Natural killer cell (primary cell): ENCODE measurements around the gene TMC8. TPM values are rescaled to one million over a fixed set of nuclear protein-coding genes. Genes with fewer than 3 reads are reported as not detected.

Source experiments
- ATAC-seq, 3 donors: fragments of 150-1000 bp in 2 of 3; fragments of 200-7000 bp in 1 of 3; cut with Tn5 transposase; 1 replicate in 1 of 3; 2 replicates in 2 of 3; pipeline ENCODE4 v1.10.0; 2021; ENCODE audit warnings: mild to moderate bottlenecking in 2 of 3, moderate library complexity in 2 of 3
- DNase-seq, 2 donors: peaks; one replicate each; pipeline versions ENCODE4 v3.0.0 to v3.0.0-alpha.2; 2013 to 2021; ENCODE audit warnings: mixed read lengths in 1 of 2
- H3K27ac ChIP-seq: one replicate; pipeline ENCODE4 v1.5.1; 2013; ENCODE audit warnings: mild to moderate bottlenecking, low read length
- H3K27me3 ChIP-seq: one replicate; pipeline ENCODE4 v1.6.1; 2013; ENCODE audit warnings: low read length; ENCODE audit not compliant: control insufficient read depth, insufficient read depth
- H3K36me3 ChIP-seq: one replicate; pipeline ENCODE4 v1.6.1; 2013; ENCODE audit warnings: low read length; ENCODE audit not compliant: control insufficient read depth, insufficient read depth
- H3K4me1 ChIP-seq: one replicate; pipeline ENCODE4 v1.6.1; 2013; ENCODE audit warnings: low read length; ENCODE audit not compliant: control insufficient read depth, insufficient read depth
- H3K4me3 ChIP-seq: one replicate; pipeline ENCODE4 v1.5.1; 2013; ENCODE audit warnings: low read length
- H3K9me3 ChIP-seq: one replicate; pipeline ENCODE4 v1.6.1; 2013; ENCODE audit warnings: low read length; ENCODE audit not compliant: control insufficient read depth, insufficient read depth
- H3K27ac Mint-ChIP-seq, 2 donors: one replicate each; pipeline ENCODE4 v1.8.0; 2022; ENCODE audit warnings: mild to moderate bottlenecking in 2 of 2, mixed read lengths in 2 of 2, moderate library complexity in 1 of 2
- H3K27me3 Mint-ChIP-seq, 2 donors: one replicate each; pipeline ENCODE4 v1.8.0; 2022; ENCODE audit warnings: low read depth in 2 of 2, mixed read lengths in 2 of 2
- H3K36me3 Mint-ChIP-seq: one replicate; pipeline ENCODE4 v1.8.0; 2022; ENCODE audit warnings: mixed read lengths
- H3K4me1 Mint-ChIP-seq, 2 donors: one replicate each; pipeline ENCODE4 v1.8.0; 2022; ENCODE audit warnings: mixed read lengths in 2 of 2
- H3K4me3 Mint-ChIP-seq: one replicate; pipeline ENCODE4 v1.8.0; 2022; ENCODE audit warnings: mild to moderate bottlenecking, moderate library complexity, mixed read lengths
- H3K9me3 Mint-ChIP-seq, 2 donors: one replicate each; pipeline ENCODE4 v1.8.0; 2022; ENCODE audit warnings: mixed read lengths in 2 of 2
- CTCF ChIP-seq: fragments of 200-600 bp; IDR thresholded peaks from one replicate; pipeline ENCODE4 v1.8.0; 2022; ENCODE audit warnings: antibody characterized with exemption
- WGBS: methylation state at CpG from one replicate; pipeline ENCODE4 v1.1.7; 2013; ENCODE audit warnings: missing lambda C conversion rate; ENCODE audit not compliant: insufficient coverage; 5-methylcytosine and 5-hydroxymethylcytosine counted together
- intact Hi-C: fragments of 100-400 bp; cut with micrococcal nuclease; formaldehyde crosslinking; loops from one replicate; pipeline ENCODE4 v1.14.2; 2022
- total RNA-seq, 4 donors: library from RNA; stranded (reverse); fragments of 120-200 nt in 1 of 4; gene quantifications; one replicate each; pipeline versions ENCODE4 v1.2.3 to v1.2.4, GENCODE V29; 2013 to 2022

Gene TMC8
- total RNA-seq, 3 donors from 2014 or later (not counting 1 experiment from before 2014, with no cell fraction given): 401 to 551 (median 435) TPM

GRCh38 chr17:78124081-78124835, 6.3 kb upstream of the TMC8 start:
- Histone ChIP-seq H3K4me1 (peaks cover 87% of the 10 kb centered on the region), H3K27ac (peak overlapping the region; percentile 51), H3K9me3 (no peaks in the 10 kb centered on the region), H3K27me3 (no peaks in the 10 kb centered on the region), H3K4me3 (no peak overlapping the region), H3K36me3 (peaks cover 73% of the 10 kb centered on the region)
- 27% methylated on average over 30 of the region's 30 CpGs for WGBS
- H3K27me3 Mint-ChIP-seq: no peaks in the 10 kb centered on the region
- peaks cover 39 to 67% of the 10 kb centered on the region in 2 donors for H3K4me1 Mint-ChIP-seq
- ATAC-seq (no peak), DNase-seq (peak in 1 of 2 donors; percentile 54)
- no peaks in the 10 kb centered on the region for H3K9me3 Mint-ChIP-seq
- peak overlapping the region; percentile 82 to 84 for H3K27ac Mint-ChIP-seq
- intact Hi-C loops: no loop called here
- H3K36me3 Mint-ChIP-seq: no peaks in the 10 kb centered on the region
- H3K4me3 Mint-ChIP-seq: peak overlapping the region; percentile 65
- TF ChIP-seq CTCF: no peak

- TF ChIP-seq CTCF: no peak
- intact Hi-C loops: no loop called here
- Histone ChIP-seq H3K27ac (peak overlapping the region; percentile 51), H3K4me3 (no peak overlapping the region), H3K9me3 (no peaks in the 10 kb centered on the region), H3K27me3 (no peaks in the 10 kb centered on the region), H3K4me1 (peaks cover 90% of the 10 kb centered on the region), H3K36me3 (peaks cover 67% of the 10 kb centered on the region)
- 26% methylated on average over 12 of the region's 12 CpGs for WGBS
- Mint-ChIP-seq H3K36me3 (no peaks in the 10 kb centered on the region), H3K27ac (peak overlapping the region; percentile 31 to 84), H3K9me3 (no peaks in the 10 kb centered on the region), H3K4me3 (no peak overlapping the region), H3K27me3 (no peaks in the 10 kb centered on the region), H3K4me1 (peaks cover 45 to 71% of the 10 kb centered on the region in 2 donors)
- DNase-seq (no peak), ATAC-seq (no peak)
Observed at GRCh38 chr17:78124836-78125137, 5.8 kb upstream of the TMC8 start.

- H3K27me3 Mint-ChIP-seq: no peaks in the 10 kb centered on the region
- peaks cover 64% of the 10 kb centered on the region for H3K36me3 ChIP-seq
- H3K9me3 Mint-ChIP-seq: no peaks in the 10 kb centered on the region
- no peak for TF ChIP-seq CTCF
- WGBS: 41% methylated on average over 39 of the region's 39 CpGs
- intact Hi-C loops: no loop called here
- no peaks in the 10 kb centered on the region for H3K27me3 ChIP-seq
- H3K4me1 ChIP-seq: peaks cover 93% of the 10 kb centered on the region
- no peaks in the 10 kb centered on the region for H3K36me3 Mint-ChIP-seq
- DNase-seq (peak in 1 of 2 donors; percentile 71), ATAC-seq (no peak)
- H3K4me3 ChIP-seq: no peak overlapping the region
- peaks cover 48 to 74% of the 10 kb centered on the region in 2 donors for H3K4me1 Mint-ChIP-seq
- H3K9me3 ChIP-seq: no peaks in the 10 kb centered on the region
- peak overlapping the region; percentile 57 for H3K4me3 Mint-ChIP-seq
- H3K27ac ChIP-seq: peak overlapping the region; percentile 51
- peak overlapping the region; percentile 31 to 87 for H3K27ac Mint-ChIP-seq
Observed at GRCh38 chr17:78125138-78125913, 5.2 kb upstream of the TMC8 start.
